AG10803 (cell line): ENCODE data around the gene ALDH8A1.
A peak's percentile ranks its signal among the peaks of the same experiment; 100 is the strongest.

Experiments used
- DNase-seq: peaks from one replicate; pipeline ENCODE4 v3.0.0; 2010; ENCODE audit warnings: low read depth
- H3K4me3 ChIP-seq: 2 replicates; pipeline ENCODE4 v1.5.1; 2011; ENCODE audit warnings: mild to moderate bottlenecking, low read length, control low read depth
- TF ChIP-seq, protein P1 (sequence below): conservative IDR thresholded peaks from 2 replicates; pipeline ENCODE4 v1.5.1; 2011; ENCODE audit warnings: mild to moderate bottlenecking, low read length, control low read depth, inconsistent platforms

The ALDH8A1 gene

DNA sequence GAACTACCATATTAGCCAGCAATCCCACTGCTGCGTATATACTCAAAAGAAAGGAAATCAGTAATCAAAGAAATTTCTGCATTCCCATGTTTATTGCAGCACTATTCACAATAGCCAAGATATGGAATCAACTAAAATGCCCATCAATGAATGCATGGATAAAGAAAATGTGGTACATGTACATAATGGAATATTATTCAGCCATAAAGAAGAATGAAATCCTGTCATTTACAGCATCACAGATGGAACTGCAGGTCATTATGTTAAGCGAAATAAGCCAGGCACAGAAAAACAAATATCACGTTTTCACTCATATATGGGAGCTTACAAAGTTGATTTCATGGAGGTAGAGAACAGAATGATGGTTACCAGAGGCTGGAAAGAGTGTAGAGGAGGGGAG lies 65.1 kb downstream of the ALDH8A1 start:
- DNase-seq = no peak
- TF ChIP-seq, protein P1, sequence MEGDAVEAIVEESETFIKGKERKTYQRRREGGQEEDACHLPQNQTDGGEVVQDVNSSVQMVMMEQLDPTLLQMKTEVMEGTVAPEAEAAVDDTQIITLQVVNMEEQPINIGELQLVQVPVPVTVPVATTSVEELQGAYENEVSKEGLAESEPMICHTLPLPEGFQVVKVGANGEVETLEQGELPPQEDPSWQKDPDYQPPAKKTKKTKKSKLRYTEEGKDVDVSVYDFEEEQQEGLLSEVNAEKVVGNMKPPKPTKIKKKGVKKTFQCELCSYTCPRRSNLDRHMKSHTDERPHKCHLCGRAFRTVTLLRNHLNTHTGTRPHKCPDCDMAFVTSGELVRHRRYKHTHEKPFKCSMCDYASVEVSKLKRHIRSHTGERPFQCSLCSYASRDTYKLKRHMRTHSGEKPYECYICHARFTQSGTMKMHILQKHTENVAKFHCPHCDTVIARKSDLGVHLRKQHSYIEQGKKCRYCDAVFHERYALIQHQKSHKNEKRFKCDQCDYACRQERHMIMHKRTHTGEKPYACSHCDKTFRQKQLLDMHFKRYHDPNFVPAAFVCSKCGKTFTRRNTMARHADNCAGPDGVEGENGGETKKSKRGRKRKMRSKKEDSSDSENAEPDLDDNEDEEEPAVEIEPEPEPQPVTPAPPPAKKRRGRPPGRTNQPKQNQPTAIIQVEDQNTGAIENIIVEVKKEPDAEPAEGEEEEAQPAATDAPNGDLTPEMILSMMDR = no peak
- H3K4me3 ChIP-seq = no peak overlapping the region

DNA sequence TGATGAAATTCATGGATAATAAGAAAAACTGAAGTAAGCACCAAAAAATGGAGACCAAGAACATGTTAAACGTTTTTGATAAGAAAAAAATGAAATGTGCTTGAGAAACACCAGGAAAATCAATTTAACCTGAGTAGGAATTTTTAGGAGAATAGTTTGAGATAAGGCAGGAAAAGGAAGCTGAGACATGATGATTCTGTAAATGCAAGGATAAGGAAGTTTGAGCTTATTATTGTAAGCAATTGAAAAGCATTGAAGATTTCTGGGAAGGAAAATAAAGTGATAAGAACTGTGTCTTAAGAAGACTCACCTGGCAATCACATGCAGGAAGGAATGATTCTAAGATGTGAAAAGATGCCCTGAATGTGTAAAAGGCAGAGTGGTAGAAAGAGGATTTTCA lies 66.6 kb downstream of the ALDH8A1 start:
- H3K4me3 ChIP-seq = no peak overlapping the region
- TF ChIP-seq, protein P1 = no peak
- DNase-seq = no peak

DNA sequence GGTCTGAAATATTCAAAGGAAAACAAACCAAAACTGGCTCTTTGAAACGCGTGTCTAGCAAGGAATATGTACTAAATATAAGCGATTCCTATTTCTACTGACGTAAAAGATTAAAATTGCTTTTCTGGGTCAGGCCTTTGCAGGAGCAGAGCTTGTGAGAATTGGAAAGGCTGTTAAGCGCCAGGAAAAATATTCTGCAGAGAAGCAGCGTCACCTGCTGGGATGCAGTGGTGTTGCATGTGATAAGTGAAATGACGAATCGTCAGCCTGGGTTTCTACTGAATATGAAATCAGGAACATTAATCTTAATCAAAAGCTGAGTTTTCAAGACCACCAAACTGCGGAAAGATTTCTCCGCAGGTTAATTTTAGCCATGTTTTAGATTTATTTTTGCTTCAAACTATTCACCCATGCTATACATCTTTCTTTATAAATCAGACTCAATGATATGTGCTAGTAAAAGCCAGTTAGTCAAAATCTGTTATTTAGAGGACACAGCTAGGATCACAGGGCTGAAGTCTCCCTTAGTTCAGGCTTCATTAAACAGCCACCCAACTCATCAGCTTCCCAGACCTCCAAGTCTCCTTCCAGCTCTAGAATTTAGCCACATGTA lies 67.4 kb downstream of the ALDH8A1 start:
- peak; percentile 73 for DNase-seq
- no peak overlapping the region for H3K4me3 ChIP-seq
- TF ChIP-seq, protein P1 = peak; percentile 88

DNA sequence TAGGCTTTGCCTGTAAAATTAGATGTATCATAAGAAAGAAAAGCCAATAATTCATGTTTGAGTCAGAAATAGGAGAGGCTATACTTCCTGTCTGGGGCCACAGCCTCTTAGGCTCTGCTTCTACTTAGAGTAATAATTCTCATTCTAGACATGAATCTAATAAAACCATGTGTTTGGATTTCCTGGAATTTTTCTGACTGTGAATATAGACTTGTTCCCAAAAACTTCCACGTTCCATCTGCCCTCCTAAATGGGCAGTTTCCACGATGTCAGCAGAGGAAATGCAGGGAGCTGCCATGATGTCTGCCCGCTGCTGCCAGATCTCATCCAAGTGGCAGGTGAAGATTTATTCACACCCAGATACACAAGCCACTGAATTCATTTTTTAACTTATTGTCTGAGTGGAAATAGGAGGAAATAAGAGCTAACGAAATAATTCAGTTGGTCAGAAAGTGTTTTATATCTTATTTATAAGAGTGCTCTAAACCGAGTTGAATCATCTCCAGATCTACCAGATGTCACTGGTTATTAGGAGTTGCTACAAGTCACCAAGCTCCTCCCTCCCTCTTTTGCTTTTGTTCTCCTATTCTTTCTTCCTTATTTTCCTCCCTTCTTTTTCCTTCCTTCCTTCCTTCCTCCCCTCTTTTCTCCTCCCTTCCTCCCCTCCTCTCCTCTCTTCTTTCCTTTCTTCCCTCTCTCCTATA lies 69.3 kb downstream of the ALDH8A1 start:
- no peak overlapping the region for H3K4me3 ChIP-seq

DNA sequence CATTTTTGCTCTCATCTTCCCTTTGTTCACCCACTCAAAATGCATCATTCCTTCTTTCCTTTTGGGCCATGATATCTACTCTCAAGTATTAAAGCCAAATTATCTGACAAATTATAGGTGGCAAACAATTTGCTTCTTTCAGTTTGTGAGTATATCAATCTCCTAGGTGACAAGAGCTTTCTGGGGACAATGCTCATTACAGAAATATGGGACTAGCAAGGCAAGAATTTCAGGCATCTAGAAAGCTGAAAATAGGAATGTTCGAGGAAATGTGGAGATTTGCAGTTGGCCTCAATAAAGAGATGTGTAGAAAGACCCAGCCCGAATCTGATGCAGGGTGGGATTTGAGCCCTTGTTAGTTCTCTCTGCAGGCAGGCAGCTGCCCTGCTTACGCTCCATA lies 71.8 kb downstream of the ALDH8A1 start:
- no peak overlapping the region for H3K4me3 ChIP-seq
- TF ChIP-seq, protein P1 = no peak
- peak; percentile 59 for DNase-seq

More for the DNA sequence above, 69.3 kb downstream of the ALDH8A1 start:
- TF ChIP-seq, protein P1 = no peak
- peak; percentile 84 for DNase-seq

DNA sequence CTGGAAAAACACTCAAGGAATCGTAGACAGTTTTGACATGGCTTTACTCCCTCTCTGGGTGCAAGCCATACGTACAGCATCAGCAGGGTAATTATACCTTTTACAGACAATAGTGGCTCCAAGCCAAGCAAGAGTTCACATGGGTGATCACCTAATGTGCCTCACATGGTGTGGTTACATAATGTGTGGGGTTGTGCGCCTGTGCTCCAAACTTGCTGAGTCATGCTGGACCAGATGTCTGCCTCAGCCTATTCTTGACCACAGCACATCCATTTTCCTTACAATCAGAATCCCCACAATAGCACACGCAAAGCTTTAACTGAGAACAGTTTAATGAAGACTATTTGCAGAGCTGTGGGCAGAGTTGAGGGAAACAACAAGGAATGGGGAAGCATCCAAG lies 74.5 kb downstream of the ALDH8A1 start:
- TF ChIP-seq, protein P1 = no peak
- no peak overlapping the region for H3K4me3 ChIP-seq
- peak; percentile 51 for DNase-seq
